LNCaP clone FGC (cell line): ENCODE results near the gene RASA3.

ENCODE experiments used
- DNase-seq: peaks from one replicate; pipeline ENCODE4 v3.0.0-alpha.2; 2011; ENCODE audit warnings: low read depth
- H3K4me3 ChIP-seq: 2 replicates; pipeline ENCODE4 v1.5.1; 2011; ENCODE audit warnings: mild to moderate bottlenecking, low read depth, low read length, control low read depth
- TF ChIP-seq, protein P1 (sequence below): IDR thresholded peaks from 2 replicates; pipeline ENCODE4 v1.5.1; 2012; ENCODE audit warnings: mild to moderate bottlenecking; ENCODE audit not compliant: control insufficient read depth, insufficient read depth; ENCODE audit errors: extremely low read depth

Gene RASA3

DNA sequence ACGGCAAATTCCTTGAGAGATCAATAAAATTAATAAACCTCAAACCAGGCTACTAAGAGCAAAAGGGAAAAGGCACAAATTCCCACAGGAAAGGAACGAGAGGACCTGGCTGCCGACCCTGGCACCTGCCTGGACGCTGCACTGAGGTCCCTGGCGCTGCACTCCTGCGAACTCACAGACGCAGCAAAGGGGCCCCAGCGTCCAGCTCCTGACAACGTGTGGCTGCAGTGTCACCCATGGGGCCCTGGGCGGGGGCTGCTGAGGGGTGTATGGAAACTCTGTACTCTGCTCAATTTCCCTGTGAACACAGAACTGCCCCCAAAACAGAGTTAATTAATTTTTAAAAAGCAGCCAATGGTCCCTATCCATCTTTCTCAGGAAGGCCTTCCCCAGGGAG, 97.2 kb downstream of the RASA3 start:
- TF ChIP-seq, protein P1, sequence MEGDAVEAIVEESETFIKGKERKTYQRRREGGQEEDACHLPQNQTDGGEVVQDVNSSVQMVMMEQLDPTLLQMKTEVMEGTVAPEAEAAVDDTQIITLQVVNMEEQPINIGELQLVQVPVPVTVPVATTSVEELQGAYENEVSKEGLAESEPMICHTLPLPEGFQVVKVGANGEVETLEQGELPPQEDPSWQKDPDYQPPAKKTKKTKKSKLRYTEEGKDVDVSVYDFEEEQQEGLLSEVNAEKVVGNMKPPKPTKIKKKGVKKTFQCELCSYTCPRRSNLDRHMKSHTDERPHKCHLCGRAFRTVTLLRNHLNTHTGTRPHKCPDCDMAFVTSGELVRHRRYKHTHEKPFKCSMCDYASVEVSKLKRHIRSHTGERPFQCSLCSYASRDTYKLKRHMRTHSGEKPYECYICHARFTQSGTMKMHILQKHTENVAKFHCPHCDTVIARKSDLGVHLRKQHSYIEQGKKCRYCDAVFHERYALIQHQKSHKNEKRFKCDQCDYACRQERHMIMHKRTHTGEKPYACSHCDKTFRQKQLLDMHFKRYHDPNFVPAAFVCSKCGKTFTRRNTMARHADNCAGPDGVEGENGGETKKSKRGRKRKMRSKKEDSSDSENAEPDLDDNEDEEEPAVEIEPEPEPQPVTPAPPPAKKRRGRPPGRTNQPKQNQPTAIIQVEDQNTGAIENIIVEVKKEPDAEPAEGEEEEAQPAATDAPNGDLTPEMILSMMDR = no peak
- H3K4me3 ChIP-seq = no peak overlapping the region
- no peak for DNase-seq

DNA sequence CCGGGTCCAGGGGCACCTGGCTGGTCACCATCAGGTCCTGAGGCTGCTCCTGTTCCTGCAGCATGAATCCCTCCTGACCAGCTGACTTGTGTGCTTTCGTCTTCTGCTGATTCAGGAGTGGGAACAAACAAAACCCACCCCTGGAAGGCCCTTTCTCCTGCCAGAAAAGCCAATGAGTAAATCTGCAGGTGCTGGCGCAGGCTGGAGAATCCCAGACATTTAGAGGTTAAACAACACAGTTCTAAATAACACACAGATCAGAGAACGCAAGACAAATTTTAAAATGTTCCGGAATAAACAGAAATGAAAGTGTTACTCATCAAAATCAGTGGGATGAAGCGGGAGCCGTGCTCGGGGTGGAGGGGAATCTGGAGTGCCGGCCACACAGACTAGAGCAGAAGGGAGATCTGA, 97.9 kb downstream of the RASA3 start:
- TF ChIP-seq, protein P1 = no peak
- no peak overlapping the region for H3K4me3 ChIP-seq
- DNase-seq = no peak

DNA sequence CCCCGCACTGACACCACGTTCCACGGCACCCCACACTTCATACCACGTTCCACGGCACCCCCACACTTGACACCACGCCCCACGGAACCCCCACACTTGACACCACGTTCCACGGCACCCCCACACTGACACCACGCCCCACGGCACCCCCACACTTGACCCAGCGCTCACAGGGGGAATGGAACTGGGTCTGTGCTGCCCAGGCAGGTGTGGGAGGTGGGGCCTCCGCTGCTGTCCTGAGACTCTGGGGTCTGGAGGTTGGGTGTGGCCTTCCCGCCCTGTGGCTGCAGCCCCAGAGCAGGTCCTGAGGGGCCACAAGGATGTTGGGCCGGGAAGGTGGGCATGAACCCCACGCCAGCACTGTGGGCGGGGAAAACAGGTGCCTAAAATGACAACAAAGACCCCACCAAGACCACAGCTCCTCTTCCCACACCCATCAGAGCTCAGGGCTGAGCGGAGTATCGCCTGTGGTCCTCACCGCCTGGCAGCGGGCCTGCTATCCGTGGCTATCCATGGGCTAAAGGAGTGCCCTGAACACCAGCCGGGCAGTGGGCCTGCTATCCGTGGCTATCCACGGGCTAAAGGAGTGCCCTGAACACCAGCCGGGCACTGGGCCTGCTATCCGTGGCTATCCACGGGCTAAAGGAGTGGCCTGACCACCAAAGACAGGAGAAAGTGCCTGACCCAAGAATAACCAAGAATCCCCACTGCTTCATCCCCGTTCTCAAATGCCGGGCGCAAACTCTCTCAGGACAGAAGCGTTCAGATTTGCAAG, 98.7 kb downstream of the RASA3 start:
- H3K4me3 ChIP-seq = no peak overlapping the region
- TF ChIP-seq, protein P1 = no peak
- DNase-seq = no peak

DNA sequence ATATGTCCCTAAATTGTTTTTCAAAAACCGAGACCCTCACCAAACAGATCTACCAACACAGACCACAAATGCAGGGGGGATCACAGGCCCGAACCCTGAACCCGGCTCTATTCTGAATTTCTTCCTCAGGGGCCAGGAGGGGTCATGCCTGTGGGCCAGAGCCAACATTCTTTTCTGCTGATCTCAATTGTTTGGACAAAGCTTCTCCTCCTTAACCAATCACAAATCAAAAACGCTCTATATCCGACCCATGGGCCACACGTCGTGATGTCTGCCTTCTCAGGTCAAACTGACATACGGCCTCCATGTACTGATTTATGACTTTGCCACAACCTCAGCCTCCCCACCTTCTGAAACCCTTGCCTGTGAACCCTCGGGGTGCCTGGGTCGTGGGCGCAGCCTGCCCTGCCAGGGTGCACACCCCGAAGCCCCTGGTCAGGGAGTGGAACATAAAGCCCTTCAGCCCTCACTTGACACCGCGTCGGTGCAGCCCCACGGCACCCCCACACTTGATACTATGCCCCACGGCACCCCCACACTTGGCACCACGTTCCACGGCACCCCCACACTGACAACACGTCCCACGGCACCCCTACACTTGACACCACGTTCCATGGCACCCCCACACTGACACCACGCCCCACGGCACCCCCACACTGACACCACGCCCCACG, 100.2 kb downstream of the RASA3 start:
- no peak for DNase-seq
- TF ChIP-seq, protein P1 = no peak
- H3K4me3 ChIP-seq = no peak overlapping the region

DNA sequence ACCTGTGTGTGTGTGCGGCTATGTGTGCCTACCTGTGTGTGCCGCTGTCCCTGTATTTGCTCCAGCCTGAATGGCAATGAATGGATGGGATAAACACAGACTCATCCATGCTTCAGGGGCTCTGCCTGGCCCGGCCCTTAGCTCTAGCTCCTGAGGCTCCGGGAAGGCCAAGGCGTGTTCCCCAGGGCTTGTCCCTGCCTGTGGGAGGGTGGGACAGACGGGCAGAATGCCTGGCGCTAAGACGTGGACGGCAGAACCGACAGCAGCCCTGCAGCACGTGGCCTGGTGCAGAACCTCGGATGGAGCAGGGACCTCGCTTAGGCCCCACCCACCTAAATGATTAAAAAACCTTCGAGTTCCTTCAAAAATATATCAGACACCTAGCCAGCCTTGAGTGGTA, 100.8 kb downstream of the RASA3 start:
- no peak for DNase-seq
- H3K4me3 ChIP-seq = no peak overlapping the region
- TF ChIP-seq, protein P1 = no peak

DNA sequence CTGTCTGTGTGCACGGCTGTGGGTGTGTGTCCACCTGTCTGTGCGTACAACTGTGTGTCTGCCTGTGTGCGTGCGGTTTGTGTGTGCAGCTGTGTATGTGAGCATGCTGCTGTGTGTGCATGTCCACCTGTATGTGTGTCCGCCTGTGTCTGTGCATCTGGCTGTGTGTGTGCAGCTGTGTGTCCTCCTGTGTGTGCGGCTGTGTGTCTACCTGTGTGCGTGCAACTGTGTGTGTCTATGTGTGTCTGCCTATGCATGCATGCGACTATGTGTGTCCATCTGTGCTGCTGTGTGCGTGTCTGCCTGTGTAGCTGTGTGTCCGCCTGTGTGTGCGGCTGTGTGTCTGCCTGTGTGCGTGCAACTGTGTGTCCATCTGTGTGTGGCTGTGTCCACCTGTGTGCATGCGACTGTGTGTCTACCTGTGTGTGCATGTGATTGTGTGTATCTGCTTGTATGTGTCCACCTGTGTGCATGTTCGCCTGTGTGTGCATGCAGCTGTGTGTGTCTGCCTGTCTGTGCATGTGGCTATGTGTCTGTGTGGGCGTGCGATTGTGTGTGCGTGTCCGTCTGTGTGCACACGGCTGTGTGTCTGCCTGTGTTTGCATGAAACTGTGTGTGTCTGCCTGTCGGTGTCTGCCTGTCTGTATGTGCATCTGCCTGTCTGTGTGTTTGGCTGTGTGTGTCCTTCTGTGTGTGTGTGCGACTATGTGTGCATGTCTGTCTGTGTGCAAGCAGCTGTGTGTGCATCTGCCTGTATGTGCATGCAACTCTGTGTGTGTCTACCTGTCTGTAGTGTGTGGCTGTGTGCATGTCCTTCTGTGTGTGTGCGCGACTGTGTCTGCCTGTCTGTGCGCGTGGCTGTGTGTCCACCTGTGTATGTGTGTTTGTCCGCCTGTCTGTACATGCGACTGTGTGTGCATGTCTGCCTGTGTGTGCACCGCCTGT, 101.5 kb downstream of the RASA3 start:
- DNase-seq = no peak
- no peak overlapping the region for H3K4me3 ChIP-seq
- TF ChIP-seq, protein P1 = no peak
